Thoracic aorta (tissue), 2 donors: ENCODE data around the gene OSBPL2. TPM values are rescaled to one million over a fixed set of nuclear protein-coding genes. Genes with fewer than 3 reads are reported as not detected.

Experiments used
- ATAC-seq: fragments of 150-250 bp; one replicate; pipeline ENCODE4 v1.8.0; 2017; ENCODE audit warnings: low read depth; ENCODE audit not compliant: insufficient number of reproducible peaks, low FRiP score
- DNase-seq: peaks from one replicate; pipeline ENCODE4 v3.0.0-alpha.2; 2020; ENCODE audit warnings: low spot score
- H3K27ac ChIP-seq, 2 donors: fragments of 200-600 bp; sonication (generic); 1 replicate in 1 of 2; 2 replicates in 1 of 2; pipeline ENCODE4 v1.5.1; 2016; ENCODE audit warnings: mild to moderate bottlenecking in 2 of 2, moderate library complexity in 2 of 2
- H3K27me3 ChIP-seq: fragments of 200-600 bp; sonication (generic); replicated peaks from 2 replicates; pipeline ENCODE4 v1.6.0; 2016; ENCODE audit warnings: mild to moderate bottlenecking; ENCODE audit not compliant: insufficient read depth
- H3K36me3 ChIP-seq: fragments of 200-600 bp; sonication (generic); one replicate; pipeline ENCODE4 v1.5.1; 2016
- H3K4me1 ChIP-seq, 2 donors: fragments of 200-600 bp; sonication (generic); 1 replicate in 1 of 2; 2 replicates in 1 of 2; pipeline versions ENCODE4 v1.5.1 to v1.6.0; 2016; ENCODE audit warnings: low read depth in 2 of 2, mild to moderate bottlenecking in 1 of 2; ENCODE audit not compliant: control insufficient read depth in 1 of 2
- H3K4me3 ChIP-seq: fragments of 200-600 bp; sonication (generic); 2 replicates; pipeline ENCODE4 v1.5.1; 2016; ENCODE audit warnings: mild to moderate bottlenecking
- H3K9me3 ChIP-seq: fragments of 200-600 bp; sonication (generic); 2 replicates; pipeline ENCODE4 v1.5.1; 2016
- CTCF ChIP-seq: fragments of 200-600 bp; sonication (generic); IDR thresholded peaks from one replicate; pipeline ENCODE4 v1.5.1; 2019; ENCODE audit warnings: antibody characterized with exemption
- total RNA-seq, 2 donors: library from RNA; depleted of rRNA; stranded (reverse); fragments of >200 nt; gene quantifications; one replicate each; pipeline versions ENCODE4 v1.1.0 to v1.2.3, GENCODE V29; 2016

Gene OSBPL2
- total RNA-seq, 2 donors from 2014 or later: 48.5 to 58.5 TPM

GRCh38 chr20:62329389-62330377 is 91.4 kb downstream of the OSBPL2 start:
- Histone ChIP-seq H3K36me3 (peaks cover 82% of the 10 kb centered on the region), H3K4me1 (no peaks in the 10 kb centered on the region), H3K9me3 (no peaks in the 10 kb centered on the region), H3K27ac (no peak overlapping the region), H3K27me3 (no peaks in the 10 kb centered on the region), H3K4me3 (no peak overlapping the region)
- DNase-seq: no peak
- no peak for TF ChIP-seq CTCF
- no peak for ATAC-seq

GRCh38 chr20:62330576-62331317 is 92.4 kb downstream of the OSBPL2 start:
- no peak for DNase-seq
- no peak for TF ChIP-seq CTCF
- Histone ChIP-seq H3K4me1 (no peaks in the 10 kb centered on the region), H3K9me3 (no peaks in the 10 kb centered on the region), H3K36me3 (peaks cover 86% of the 10 kb centered on the region), H3K27me3 (no peaks in the 10 kb centered on the region), H3K27ac (no peak overlapping the region), H3K4me3 (no peak overlapping the region)
- no peak for ATAC-seq

GRCh38 chr20:62331347-62331746 is 93.0 kb downstream of the OSBPL2 start:
- Histone ChIP-seq H3K36me3 (peaks cover 86% of the 10 kb centered on the region), H3K9me3 (no peaks in the 10 kb centered on the region), H3K4me1 (no peaks in the 10 kb centered on the region), H3K27ac (no peak overlapping the region), H3K27me3 (no peaks in the 10 kb centered on the region), H3K4me3 (no peak overlapping the region)
- TF ChIP-seq CTCF: no peak
- ATAC-seq: no peak
- DNase-seq: no peak

GRCh38 chr20:62332421-62332820 is 94.1 kb downstream of the OSBPL2 start:
- no peak for TF ChIP-seq CTCF
- ATAC-seq: no peak
- Histone ChIP-seq H3K4me1 (no peaks in the 10 kb centered on the region), H3K27me3 (no peaks in the 10 kb centered on the region), H3K27ac (no peak overlapping the region), H3K36me3 (peaks cover 84% of the 10 kb centered on the region), H3K9me3 (no peaks in the 10 kb centered on the region), H3K4me3 (no peak overlapping the region)
- DNase-seq: no peak
